Natural killer cell (primary cell): ENCODE measurements around the gene ZNF276. TPM values are rescaled to one million over a fixed set of nuclear protein-coding genes. Genes with fewer than 3 reads are reported as not detected.

Experiments
- ATAC-seq, 3 donors: fragments of 150-1000 bp in 2 of 3; fragments of 200-7000 bp in 1 of 3; cut with Tn5 transposase; 1 replicate in 1 of 3; 2 replicates in 2 of 3; pipeline ENCODE4 v1.10.0; 2021; ENCODE audit warnings: mild to moderate bottlenecking in 2 of 3, moderate library complexity in 2 of 3
- DNase-seq, 2 donors: peaks; one replicate each; pipeline versions ENCODE4 v3.0.0 to v3.0.0-alpha.2; 2013 to 2021; ENCODE audit warnings: mixed read lengths in 1 of 2
- H3K27ac ChIP-seq: one replicate; pipeline ENCODE4 v1.5.1; 2013; ENCODE audit warnings: mild to moderate bottlenecking, low read length
- H3K27me3 ChIP-seq: one replicate; pipeline ENCODE4 v1.6.1; 2013; ENCODE audit warnings: low read length; ENCODE audit not compliant: control insufficient read depth, insufficient read depth
- H3K36me3 ChIP-seq: one replicate; pipeline ENCODE4 v1.6.1; 2013; ENCODE audit warnings: low read length; ENCODE audit not compliant: control insufficient read depth, insufficient read depth
- H3K4me1 ChIP-seq: one replicate; pipeline ENCODE4 v1.6.1; 2013; ENCODE audit warnings: low read length; ENCODE audit not compliant: control insufficient read depth, insufficient read depth
- H3K4me3 ChIP-seq: one replicate; pipeline ENCODE4 v1.5.1; 2013; ENCODE audit warnings: low read length
- H3K9me3 ChIP-seq: one replicate; pipeline ENCODE4 v1.6.1; 2013; ENCODE audit warnings: low read length; ENCODE audit not compliant: control insufficient read depth, insufficient read depth
- H3K27ac Mint-ChIP-seq, 2 donors: one replicate each; pipeline ENCODE4 v1.8.0; 2022; ENCODE audit warnings: mild to moderate bottlenecking in 2 of 2, mixed read lengths in 2 of 2, moderate library complexity in 1 of 2
- H3K27me3 Mint-ChIP-seq, 2 donors: one replicate each; pipeline ENCODE4 v1.8.0; 2022; ENCODE audit warnings: low read depth in 2 of 2, mixed read lengths in 2 of 2
- H3K36me3 Mint-ChIP-seq: one replicate; pipeline ENCODE4 v1.8.0; 2022; ENCODE audit warnings: mixed read lengths
- H3K4me1 Mint-ChIP-seq, 2 donors: one replicate each; pipeline ENCODE4 v1.8.0; 2022; ENCODE audit warnings: mixed read lengths in 2 of 2
- H3K4me3 Mint-ChIP-seq: one replicate; pipeline ENCODE4 v1.8.0; 2022; ENCODE audit warnings: mild to moderate bottlenecking, moderate library complexity, mixed read lengths
- H3K9me3 Mint-ChIP-seq, 2 donors: one replicate each; pipeline ENCODE4 v1.8.0; 2022; ENCODE audit warnings: mixed read lengths in 2 of 2
- CTCF ChIP-seq: fragments of 200-600 bp; IDR thresholded peaks from one replicate; pipeline ENCODE4 v1.8.0; 2022; ENCODE audit warnings: antibody characterized with exemption
- WGBS: methylation state at CpG from one replicate; pipeline ENCODE4 v1.1.7; 2013; ENCODE audit warnings: missing lambda C conversion rate; ENCODE audit not compliant: insufficient coverage; 5-methylcytosine and 5-hydroxymethylcytosine counted together
- intact Hi-C: fragments of 100-400 bp; cut with micrococcal nuclease; formaldehyde crosslinking; loops from one replicate; pipeline ENCODE4 v1.14.2; 2022
- total RNA-seq, 4 donors: library from RNA; stranded (reverse); fragments of 120-200 nt in 1 of 4; gene quantifications; one replicate each; pipeline versions ENCODE4 v1.2.3 to v1.2.4, GENCODE V29; 2013 to 2022

Gene ZNF276
- total RNA-seq, 3 donors from 2014 or later (not counting 1 experiment from before 2014, with no cell fraction given) = 146 to 206 (median 186) TPM

GRCh38 chr16:89708481-89708931, 12.8 kb upstream of the ZNF276 start:
- intact Hi-C loops = loop anchor here (5.0 kb wide), 2 partner anchors 54 to 204 kb away; no protein-coding TSS in a partner anchor
- no peaks in the 10 kb centered on the region for H3K36me3 Mint-ChIP-seq

DNA sequence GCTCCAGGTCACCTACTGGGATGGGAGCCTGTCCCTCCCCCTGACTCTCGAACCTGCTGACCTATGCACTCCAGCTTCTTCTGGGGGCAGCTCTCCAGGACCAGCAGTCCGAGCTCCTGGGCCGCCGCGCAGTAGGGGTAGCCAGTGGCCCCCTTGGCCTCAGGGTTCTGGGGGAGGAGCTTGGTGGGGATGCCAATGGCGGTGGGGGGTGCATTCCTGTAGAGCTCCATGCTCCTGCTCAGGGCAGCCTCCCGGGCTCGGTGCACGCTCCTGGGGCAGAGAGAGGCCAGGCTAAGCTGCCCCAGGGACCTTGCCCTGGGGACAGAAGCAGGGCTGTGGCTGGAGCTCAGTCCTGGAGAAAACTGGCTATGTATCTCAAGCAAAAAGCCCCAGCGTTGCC, 12.2 kb upstream of the ZNF276 start:
- no peak overlapping the region for H3K4me3 Mint-ChIP-seq

More at GRCh38 chr16:89708481-89708931, 12.8 kb upstream of the ZNF276 start:
- H3K27me3 Mint-ChIP-seq = no peaks in the 10 kb centered on the region
- no peak overlapping the region for H3K27ac Mint-ChIP-seq
- no peaks in the 10 kb centered on the region for H3K36me3 ChIP-seq
- peaks cover 6% of the 10 kb centered on the region in 2 donors for H3K4me1 Mint-ChIP-seq
- WGBS = 96% methylated on average over 19 of the region's 19 CpGs
- peaks cover 26% of the 10 kb centered on the region for H3K4me1 ChIP-seq
- no peaks in the 10 kb centered on the region for H3K9me3 ChIP-seq
- H3K27ac ChIP-seq = no peak overlapping the region
- DNase-seq (no peak), ATAC-seq (no peak)
- H3K4me3 ChIP-seq = no peak overlapping the region
- no peaks in the 10 kb centered on the region for H3K9me3 Mint-ChIP-seq
- no peaks in the 10 kb centered on the region for H3K27me3 ChIP-seq
- H3K4me3 Mint-ChIP-seq = no peak overlapping the region
- TF ChIP-seq CTCF = no peak

DNA sequence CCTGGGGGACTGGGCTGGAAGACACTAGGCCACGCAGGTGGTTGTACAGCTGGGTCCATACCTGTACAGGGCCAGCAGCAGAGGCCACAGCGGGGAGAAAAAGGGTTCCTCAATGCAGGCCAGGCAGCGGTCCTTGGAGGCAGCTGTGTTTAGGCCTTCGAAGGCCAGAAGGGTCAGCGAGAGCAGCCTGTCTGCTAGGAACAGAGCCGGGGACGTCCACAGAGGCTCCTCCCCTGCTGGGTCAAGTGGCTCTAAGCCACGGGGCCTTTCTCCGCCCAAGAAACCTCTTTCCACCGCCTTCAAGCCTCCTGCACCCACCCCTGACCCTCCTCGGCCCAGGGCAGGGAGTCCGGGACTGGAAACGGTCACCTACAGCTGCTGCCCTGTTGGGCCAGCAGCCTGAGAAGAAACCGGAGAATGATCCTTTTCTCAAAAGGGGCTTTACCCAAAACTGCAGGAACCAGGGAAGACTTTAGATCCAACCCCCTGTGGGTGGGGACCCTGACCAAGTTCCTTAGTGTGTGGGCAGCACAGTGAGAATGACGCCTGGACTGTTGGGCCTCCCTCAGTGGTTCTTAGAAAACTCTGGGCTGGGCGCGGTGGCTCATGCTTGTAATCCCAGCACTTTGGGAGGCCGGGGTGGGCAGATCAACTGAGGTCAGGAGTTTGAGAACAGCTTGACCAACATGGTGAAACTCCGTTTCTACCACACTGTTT, 11.5 kb upstream of the ZNF276 start:
- Histone ChIP-seq H3K27me3 (no peaks in the 10 kb centered on the region), H3K27ac (no peak overlapping the region), H3K4me1 (peaks cover 26% of the 10 kb centered on the region), H3K36me3 (no peaks in the 10 kb centered on the region), H3K4me3 (no peak overlapping the region), H3K9me3 (no peaks in the 10 kb centered on the region)
- ATAC-seq (no peak), DNase-seq (no peak)
- Mint-ChIP-seq H3K36me3 (no peaks in the 10 kb centered on the region), H3K4me1 (peaks cover 6% of the 10 kb centered on the region in 2 donors), H3K27me3 (no peaks in the 10 kb centered on the region), H3K27ac (no peak overlapping the region), H3K4me3 (no peak overlapping the region), H3K9me3 (no peaks in the 10 kb centered on the region)
- TF ChIP-seq CTCF = no peak
- intact Hi-C loops = loop anchor here (5.0 kb wide), 2 partner anchors 52 to 202 kb away; no protein-coding TSS in a partner anchor
- WGBS = 91% methylated on average over 19 of the region's 19 CpGs

More for the DNA sequence above, 12.2 kb upstream of the ZNF276 start:
- Mint-ChIP-seq H3K9me3 (no peaks in the 10 kb centered on the region), H3K27ac (no peak overlapping the region), H3K4me1 (peaks cover 6% of the 10 kb centered on the region in 2 donors), H3K36me3 (no peaks in the 10 kb centered on the region), H3K27me3 (no peaks in the 10 kb centered on the region)
- DNase-seq = no peak
- H3K27me3 ChIP-seq = no peaks in the 10 kb centered on the region
- H3K27ac ChIP-seq = no peak overlapping the region
- TF ChIP-seq CTCF = no peak
- WGBS = 97% methylated on average over 10 of the region's 10 CpGs
- intact Hi-C loops = loop anchor here (5.0 kb wide), 2 partner anchors 53 to 203 kb away; no protein-coding TSS in a partner anchor
- no peaks in the 10 kb centered on the region for H3K36me3 ChIP-seq
- H3K4me3 ChIP-seq = no peak overlapping the region
- H3K4me1 ChIP-seq = peaks cover 26% of the 10 kb centered on the region
- ATAC-seq = no peak
- H3K9me3 ChIP-seq = no peaks in the 10 kb centered on the region
